ENCODE measurements around the gene MSMP. TPM values are rescaled to one million over a fixed set of nuclear protein-coding genes. Genes with fewer than 3 reads are reported as not detected.

The MSMP gene
- total RNA-seq, 4 donors from 2014 or later: not detected

- Histone ChIP-seq H3K9me3 (no peaks in the 10 kb centered on the region), H3K27ac (no peak overlapping the region), H3K4me1 (peaks cover 0 to 27% (median 0%) of the 10 kb centered on the region in 4 donors), H3K36me3 (peaks cover 0 to 11% (median 0%) of the 10 kb centered on the region in 3 donors), H3K4me3 (no peak overlapping the region), H3K27me3 (no peaks in the 10 kb centered on the region)
- DNase-seq: no peak
- TF ChIP-seq CTCF (IDR thresholded peaks at IDR 0.05): no peak
Measured at GRCh38 chr9:35795695-35796094, 41.6 kb upstream of the MSMP start.

DNA sequence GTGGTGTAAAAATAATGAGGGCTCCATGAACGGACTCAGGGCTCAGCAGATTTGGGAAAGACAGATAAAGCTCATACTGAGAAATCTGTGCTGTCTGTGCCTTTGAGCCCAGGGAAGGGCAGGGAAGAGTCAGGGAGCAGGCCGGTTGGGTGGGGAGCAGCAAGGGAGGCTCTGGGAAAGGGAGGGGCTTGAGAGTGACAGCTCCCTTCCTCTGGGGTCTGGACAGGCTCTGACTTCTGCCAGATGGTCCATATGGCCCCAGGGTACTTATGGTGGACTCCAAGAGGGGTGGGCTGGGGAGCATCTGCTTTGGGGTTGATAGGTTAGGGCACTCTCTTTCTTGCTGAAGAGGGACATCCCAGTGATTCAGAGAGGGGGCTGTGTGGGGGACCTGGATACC is 39.4 kb upstream of the MSMP start:
- no peak for TF ChIP-seq POLR2A (IDR thresholded peaks at IDR 0.05)
- no peak for TF ChIP-seq CTCF (IDR thresholded peaks at IDR 0.05)
- Histone ChIP-seq H3K27me3 (no peaks in the 10 kb centered on the region), H3K27ac (no peak overlapping the region), H3K36me3 (no peaks in the 10 kb centered on the region), H3K4me1 (peaks cover 0 to 27% (median 0%) of the 10 kb centered on the region in 4 donors), H3K9me3 (no peaks in the 10 kb centered on the region), H3K4me3 (no peak overlapping the region)
- DNase-seq: no peak

DNA sequence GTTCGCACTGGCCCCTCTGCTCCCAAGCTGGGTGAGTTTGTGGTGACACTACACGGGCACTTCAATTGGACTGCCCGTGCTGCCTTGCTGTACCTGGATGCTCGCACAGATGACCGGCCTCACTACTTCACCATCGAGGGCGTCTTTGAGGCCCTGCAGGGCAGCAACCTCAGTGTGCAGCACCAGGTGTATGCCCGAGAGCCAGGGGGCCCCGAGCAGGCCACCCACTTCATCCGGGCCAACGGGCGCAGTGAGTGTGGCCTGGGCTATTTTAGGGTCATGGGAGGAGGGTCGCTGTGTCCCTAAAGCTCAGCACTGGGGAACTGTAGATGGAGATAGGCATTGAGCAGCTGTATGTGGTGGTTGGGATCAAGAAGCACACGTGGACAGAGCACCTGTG is 38.8 kb upstream of the MSMP start:
- no peak for TF ChIP-seq CTCF (IDR thresholded peaks at IDR 0.05)
- no peak for TF ChIP-seq POLR2A (IDR thresholded peaks at IDR 0.05)
- no peaks in the 10 kb centered on the region for H3K36me3 ChIP-seq
- DNase-seq: no peak
- no peaks in the 10 kb centered on the region for H3K9me3 ChIP-seq
- H3K27ac ChIP-seq: no peak overlapping the region
- H3K27me3 ChIP-seq: no peaks in the 10 kb centered on the region
- peaks cover 0 to 27% (median 0%) of the 10 kb centered on the region in 4 donors for H3K4me1 ChIP-seq
- no peak overlapping the region for H3K4me3 ChIP-seq

DNA sequence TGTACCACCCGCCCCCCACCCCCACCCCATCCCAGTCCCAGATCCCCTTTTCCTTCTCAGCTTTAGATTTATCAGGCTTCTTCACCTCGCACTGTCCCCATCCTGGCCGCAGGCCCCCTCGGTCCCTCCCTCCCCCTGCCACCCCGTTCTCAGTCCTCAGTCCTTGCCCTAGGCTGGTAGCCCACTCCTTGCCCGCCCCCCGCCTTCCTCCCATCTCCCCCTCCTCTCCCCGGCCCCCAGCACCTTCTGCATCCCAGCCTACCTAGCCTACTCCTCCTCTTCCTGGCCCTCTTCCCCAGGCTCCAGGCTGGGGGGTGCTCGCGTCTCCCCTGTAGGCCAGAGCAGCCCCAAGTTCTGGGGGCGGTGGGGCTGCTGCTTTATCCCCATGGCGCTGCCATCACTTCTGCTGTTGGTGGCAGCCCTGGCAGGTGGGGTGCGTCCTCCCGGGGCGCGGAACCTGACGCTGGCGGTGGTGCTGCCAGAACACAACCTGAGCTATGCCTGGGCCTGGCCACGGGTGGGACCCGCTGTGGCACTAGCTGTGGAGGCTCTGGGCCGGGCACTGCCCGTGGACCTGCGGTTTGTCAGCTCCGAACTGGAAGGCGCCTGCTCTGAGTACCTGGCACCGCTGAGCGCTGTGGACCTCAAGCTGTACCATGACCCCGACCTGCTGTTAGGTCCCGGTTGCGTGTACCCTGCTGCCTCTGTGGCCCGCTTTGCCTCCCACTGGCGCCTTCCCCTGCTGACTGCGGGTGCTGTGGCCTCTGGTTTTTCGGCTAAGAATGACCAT is 38.1 kb upstream of the MSMP start:
- H3K9me3 ChIP-seq: no peaks in the 10 kb centered on the region
- H3K36me3 ChIP-seq: no peaks in the 10 kb centered on the region
- H3K27me3 ChIP-seq: no peaks in the 10 kb centered on the region
- no peak for DNase-seq
- peaks cover 0 to 27% (median 0%) of the 10 kb centered on the region in 4 donors for H3K4me1 ChIP-seq
- peak overlapping the region; percentile 20 to 55 (median 38) for H3K4me3 ChIP-seq
- peak overlapping the region; percentile 7 to 76 (median 48) for H3K27ac ChIP-seq
- no peak for TF ChIP-seq CTCF (IDR thresholded peaks at IDR 0.05)
- no peak for TF ChIP-seq POLR2A (IDR thresholded peaks at IDR 0.05)

DNA sequence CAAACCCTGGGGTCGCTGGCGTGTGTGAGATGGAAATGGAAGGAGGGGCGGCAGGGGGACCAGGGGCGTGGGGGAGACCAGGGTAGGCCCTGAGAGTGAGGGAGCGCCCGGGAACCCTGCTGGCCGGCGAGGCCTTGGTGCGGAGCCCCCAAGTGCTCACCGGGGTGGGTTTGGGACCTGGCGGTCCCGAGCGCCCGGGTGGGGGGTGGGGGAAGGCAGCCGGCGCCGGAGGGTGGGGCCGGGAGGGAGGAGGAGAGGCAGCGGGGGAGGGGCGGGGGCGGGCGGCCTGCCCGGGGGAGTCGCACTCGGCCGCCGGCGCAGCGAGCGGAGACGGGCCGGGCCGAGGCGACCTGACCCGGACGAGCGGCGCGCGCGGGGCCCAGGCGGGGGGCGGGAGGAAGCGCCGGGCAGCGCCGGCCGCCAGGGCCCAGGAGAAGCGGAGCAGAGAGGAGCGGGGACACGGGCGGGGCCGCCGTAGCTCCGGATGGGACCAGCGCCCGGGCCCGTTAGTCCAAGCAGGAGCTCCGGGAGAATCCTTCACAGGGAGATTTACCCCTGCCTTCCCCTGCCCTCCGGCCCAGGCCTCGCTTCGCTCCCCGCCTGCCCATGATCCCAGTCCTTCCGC is 37.3 kb upstream of the MSMP start, which contains the start of gene NPR2:
Gene NPR2 (plus strand): TSS at position 295 of the 625 bp plus-strand sequence. CDS start 818 bp downstream, outside the sequence.
- TF ChIP-seq POLR2A (IDR thresholded peaks at IDR 0.05): no peak
- no peak for TF ChIP-seq CTCF (IDR thresholded peaks at IDR 0.05)
- Histone ChIP-seq H3K9me3 (no peaks in the 10 kb centered on the region), H3K36me3 (no peaks in the 10 kb centered on the region), H3K4me3 (peak within 1 kb of the TSS; percentile 20 to 55 (median 38)), H3K27me3 (no peaks in the 10 kb centered on the region), H3K4me1 (peaks cover 0 to 27% (median 0%) of the 10 kb centered on the region in 4 donors), H3K27ac (peak within 1 kb of the TSS; percentile 7 to 76 (median 48))
- DNase-seq: no peak

Measured in Peyer's patch (tissue), 4 donors.